ENCODE measurements around the gene SLC35F4. TPM values are rescaled to one million over a fixed set of nuclear protein-coding genes. Genes with fewer than 3 reads are reported as not detected.

Gene SLC35F4
- total RNA-seq, 4 donors from 2014 or later: 0.88 to 2.3 TPM; not detected in 2

DNA sequence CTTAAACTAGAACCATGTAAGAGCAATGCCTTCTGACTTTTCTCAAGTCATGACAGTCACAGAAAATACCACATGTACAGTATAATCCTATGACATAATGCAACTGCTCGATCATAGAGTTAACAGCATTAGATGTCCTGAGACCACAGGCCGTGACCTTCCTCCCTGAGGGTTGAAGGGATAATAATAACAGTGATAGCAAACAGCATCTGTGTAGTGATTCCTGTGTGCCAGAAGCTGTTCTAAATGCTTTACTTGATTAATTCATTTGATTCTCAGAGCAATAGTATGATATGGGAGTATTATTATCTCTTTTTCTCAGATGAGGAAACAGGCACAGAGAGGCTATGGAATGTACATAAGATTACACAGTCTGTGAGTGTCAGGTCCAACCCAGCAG, 53.2 kb downstream of the SLC35F4 start:
- no peaks in the 10 kb centered on the region for H3K9me3 ChIP-seq
- H3K36me3 ChIP-seq: no peaks in the 10 kb centered on the region
- no peak for DNase-seq
- TF ChIP-seq, protein P1, sequence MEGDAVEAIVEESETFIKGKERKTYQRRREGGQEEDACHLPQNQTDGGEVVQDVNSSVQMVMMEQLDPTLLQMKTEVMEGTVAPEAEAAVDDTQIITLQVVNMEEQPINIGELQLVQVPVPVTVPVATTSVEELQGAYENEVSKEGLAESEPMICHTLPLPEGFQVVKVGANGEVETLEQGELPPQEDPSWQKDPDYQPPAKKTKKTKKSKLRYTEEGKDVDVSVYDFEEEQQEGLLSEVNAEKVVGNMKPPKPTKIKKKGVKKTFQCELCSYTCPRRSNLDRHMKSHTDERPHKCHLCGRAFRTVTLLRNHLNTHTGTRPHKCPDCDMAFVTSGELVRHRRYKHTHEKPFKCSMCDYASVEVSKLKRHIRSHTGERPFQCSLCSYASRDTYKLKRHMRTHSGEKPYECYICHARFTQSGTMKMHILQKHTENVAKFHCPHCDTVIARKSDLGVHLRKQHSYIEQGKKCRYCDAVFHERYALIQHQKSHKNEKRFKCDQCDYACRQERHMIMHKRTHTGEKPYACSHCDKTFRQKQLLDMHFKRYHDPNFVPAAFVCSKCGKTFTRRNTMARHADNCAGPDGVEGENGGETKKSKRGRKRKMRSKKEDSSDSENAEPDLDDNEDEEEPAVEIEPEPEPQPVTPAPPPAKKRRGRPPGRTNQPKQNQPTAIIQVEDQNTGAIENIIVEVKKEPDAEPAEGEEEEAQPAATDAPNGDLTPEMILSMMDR (IDR thresholded peaks at IDR 0.05): no peak
- no peak for TF ChIP-seq POLR2A (IDR thresholded peaks at IDR 0.05)
- H3K4me1 ChIP-seq: no peaks in the 10 kb centered on the region
- H3K27me3 ChIP-seq: no peaks in the 10 kb centered on the region
- no peak overlapping the region for H3K4me3 ChIP-seq
- intact Hi-C loops (cut with DNase I; ENCODE audit: low total_unique reads): no loop called here
- no peak overlapping the region for H3K27ac ChIP-seq

DNA sequence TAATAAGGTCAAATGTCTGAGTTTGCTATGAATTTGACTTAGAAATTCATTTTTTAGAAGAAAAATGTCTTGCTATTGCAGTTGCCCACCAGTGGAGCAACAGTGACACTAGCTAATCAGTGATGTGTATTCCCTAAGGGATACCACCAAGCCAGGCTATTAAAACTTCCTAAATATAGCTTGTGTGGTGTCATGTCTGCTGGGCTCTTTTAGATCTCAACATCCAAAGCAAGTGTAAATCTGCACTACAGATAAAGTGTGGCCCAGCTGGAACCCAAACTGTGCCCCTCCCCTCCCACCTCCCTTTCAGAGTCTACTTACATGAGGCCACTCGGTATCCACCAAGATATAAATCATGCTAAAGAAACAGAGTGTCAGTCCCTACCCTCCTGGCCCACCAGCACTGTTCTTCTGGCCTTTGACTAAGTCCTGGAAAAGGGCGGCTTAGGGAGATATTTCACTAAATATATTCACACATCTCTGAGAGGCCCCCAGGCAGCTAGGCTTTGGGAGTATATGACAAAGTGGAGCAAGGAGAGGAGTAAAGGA, 53.8 kb downstream of the SLC35F4 start:
- no peaks in the 10 kb centered on the region for H3K36me3 ChIP-seq
- TF ChIP-seq, protein P1 (IDR thresholded peaks at IDR 0.05): no peak
- TF ChIP-seq POLR2A (IDR thresholded peaks at IDR 0.05): no peak
- intact Hi-C loops (cut with DNase I; ENCODE audit: low total_unique reads): no loop called here
- no peaks in the 10 kb centered on the region for H3K27me3 ChIP-seq
- no peak overlapping the region for H3K4me3 ChIP-seq
- H3K4me1 ChIP-seq: no peaks in the 10 kb centered on the region
- no peak overlapping the region for H3K27ac ChIP-seq
- no peak for DNase-seq
- no peaks in the 10 kb centered on the region for H3K9me3 ChIP-seq

DNA sequence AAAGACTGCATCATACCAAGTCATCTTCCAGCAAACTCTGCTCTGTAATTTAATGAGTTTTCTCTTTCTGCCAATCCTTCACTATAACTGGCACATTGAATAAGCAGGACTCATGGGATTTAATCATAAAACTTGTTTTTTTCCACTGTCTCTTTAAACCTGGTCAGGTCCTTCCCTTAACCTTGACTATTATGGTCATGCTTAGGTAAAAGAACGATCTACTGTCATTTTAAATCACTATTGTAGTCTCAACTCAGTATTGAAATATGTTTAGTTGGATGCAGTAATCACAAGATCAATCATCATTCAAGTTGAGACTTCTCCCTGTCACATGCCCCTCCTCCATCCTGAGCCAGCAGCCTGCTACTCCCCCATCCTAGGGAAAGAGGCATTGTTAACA, 56.1 kb downstream of the SLC35F4 start:
- intact Hi-C loops (cut with DNase I; ENCODE audit: low total_unique reads): no loop called here
- TF ChIP-seq POLR2A (IDR thresholded peaks at IDR 0.05): no peak
- TF ChIP-seq, protein P1 (IDR thresholded peaks at IDR 0.05): no peak
- H3K27ac ChIP-seq: no peak overlapping the region
- no peaks in the 10 kb centered on the region for H3K36me3 ChIP-seq
- H3K4me1 ChIP-seq: no peaks in the 10 kb centered on the region
- H3K9me3 ChIP-seq: no peaks in the 10 kb centered on the region
- H3K4me3 ChIP-seq: no peak overlapping the region
- DNase-seq: no peak
- no peaks in the 10 kb centered on the region for H3K27me3 ChIP-seq

DNA sequence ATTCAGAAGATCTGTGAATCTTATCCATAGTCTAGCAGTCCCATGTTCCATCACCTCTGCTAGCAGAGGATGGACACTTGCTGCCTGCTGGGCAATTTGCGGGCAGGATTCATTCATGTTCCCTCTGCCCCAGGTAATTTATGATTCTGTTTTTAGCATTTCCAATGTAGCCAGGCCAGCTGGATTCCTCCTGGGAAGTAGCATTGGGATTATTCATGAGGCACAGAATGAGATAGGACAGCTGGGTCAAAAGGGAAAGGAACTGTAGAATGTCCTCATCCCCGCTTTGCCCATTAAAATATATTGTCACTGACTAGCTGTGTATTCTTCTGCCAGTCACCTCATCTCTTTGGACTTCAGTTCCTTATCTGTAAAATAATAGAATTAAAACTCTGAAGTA, 68.7 kb downstream of the SLC35F4 start:
- Histone ChIP-seq H3K27me3 (no peaks in the 10 kb centered on the region), H3K4me3 (no peak overlapping the region), H3K27ac (no peak overlapping the region), H3K9me3 (no peaks in the 10 kb centered on the region), H3K4me1 (no peaks in the 10 kb centered on the region), H3K36me3 (no peaks in the 10 kb centered on the region)
- TF ChIP-seq POLR2A (IDR thresholded peaks at IDR 0.05): no peak
- TF ChIP-seq, protein P1 (IDR thresholded peaks at IDR 0.05): no peak
- intact Hi-C loops (cut with DNase I; ENCODE audit: low total_unique reads): no loop called here
- no peak for DNase-seq

DNA sequence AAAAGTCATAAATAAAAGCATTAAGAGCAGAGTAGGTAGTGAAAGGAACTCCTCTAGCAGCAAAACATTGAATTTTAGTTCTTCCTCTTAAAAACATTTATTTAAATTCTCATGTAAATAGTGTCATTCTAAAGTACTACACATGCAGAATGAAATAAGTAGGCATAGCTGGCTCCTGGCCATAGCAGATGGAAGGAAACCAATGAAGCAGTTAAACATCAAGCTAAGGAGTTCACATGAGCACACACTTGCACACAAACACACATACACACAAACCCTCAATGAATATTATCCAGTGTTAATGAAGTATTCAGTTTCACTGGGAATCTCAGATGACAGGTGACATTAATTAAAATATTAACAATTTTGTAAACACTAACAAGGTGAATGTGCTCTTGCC, 69.3 kb downstream of the SLC35F4 start:
- Histone ChIP-seq H3K4me1 (no peaks in the 10 kb centered on the region), H3K27me3 (no peaks in the 10 kb centered on the region), H3K9me3 (no peaks in the 10 kb centered on the region), H3K4me3 (no peak overlapping the region), H3K36me3 (no peaks in the 10 kb centered on the region), H3K27ac (no peak overlapping the region)
- no peak for TF ChIP-seq POLR2A (IDR thresholded peaks at IDR 0.05)
- TF ChIP-seq, protein P1 (IDR thresholded peaks at IDR 0.05): no peak
- intact Hi-C loops (cut with DNase I; ENCODE audit: low total_unique reads): no loop called here
- no peak for DNase-seq
